DND-41 (cell line): ENCODE data around the gene OR1D2.
"Not testable (repeated sequence)": the region's sequence is repeated elsewhere in the genome, so short reads cannot be mapped to it uniquely, and the experiment has no call there.

ENCODE experiments used
- ATAC-seq: fragments of 200-7000 bp; cut with Tn5 transposase; 3 replicates; pipeline ENCODE4 v1.9.1; 2021; ENCODE audit warnings: low read depth; ENCODE audit not compliant: insufficient read depth
- DNase-seq: peaks from one replicate; pipeline ENCODE4 v3.0.0-alpha.2; 2020
- H2AFZ ChIP-seq: 2 replicates; pipeline ENCODE4 v1.6.0; 2012; ENCODE audit warnings: low read depth, low read length
- H3K27ac ChIP-seq: 2 replicates; pipeline ENCODE4 v1.5.1; 2012; ENCODE audit warnings: low read length, inconsistent platforms
- H3K27me3 ChIP-seq: fragments of 200-600 bp; sonication (generic); 2 replicates; pipeline ENCODE4 v1.6.0; 2012; ENCODE audit warnings: low read length, mild to moderate bottlenecking, inconsistent platforms; ENCODE audit not compliant: insufficient read depth, poor library complexity
- H3K36me3 ChIP-seq: 2 replicates; pipeline ENCODE4 v1.5.1; 2012; ENCODE audit warnings: low read length, inconsistent platforms; ENCODE audit not compliant: insufficient read depth
- H3K4me1 ChIP-seq: 2 replicates; pipeline ENCODE4 v1.5.1; 2012; ENCODE audit warnings: mild to moderate bottlenecking, low read length; ENCODE audit not compliant: insufficient read depth
- H3K4me2 ChIP-seq: 2 replicates; pipeline ENCODE4 v1.6.0; 2012; ENCODE audit warnings: mild to moderate bottlenecking, moderate library complexity, low read length, inconsistent platforms; ENCODE audit not compliant: insufficient read depth
- H3K4me3 ChIP-seq, 2 experiments: fragments of 200-600 bp in 1 of 2; shearing (Covaris generic) in 1 of 2; 2 replicates each; pipeline ENCODE4 v1.5.1; 2012 to 2016; ENCODE audit warnings: inconsistent platforms in 2 of 2, low read length in 2 of 2, mild to moderate bottlenecking in 2 of 2, low read depth in 1 of 2, moderate library complexity in 1 of 2
- H3K79me2 ChIP-seq: 2 replicates; pipeline ENCODE4 v1.6.0; 2012; ENCODE audit warnings: low read length, inconsistent platforms; ENCODE audit not compliant: insufficient read depth
- H3K9ac ChIP-seq: 2 replicates; pipeline ENCODE4 v1.6.0; 2012; ENCODE audit warnings: low read depth, mild to moderate bottlenecking, inconsistent platforms, low read length, moderate library complexity
- H3K9me3 ChIP-seq: 2 replicates; pipeline ENCODE4 v1.5.1; 2012; ENCODE audit warnings: low read length, moderate library complexity, mild to moderate bottlenecking, inconsistent platforms; ENCODE audit not compliant: insufficient read depth, severe bottlenecking
- H4K20me1 ChIP-seq: 2 replicates; pipeline ENCODE4 v1.6.0; 2012; ENCODE audit warnings: low read length; ENCODE audit not compliant: insufficient read depth
- CTCF ChIP-seq: IDR thresholded peaks from 2 replicates; pipeline ENCODE4 v1.5.1; 2012; ENCODE audit warnings: borderline replicate concordance, low read length, moderate library complexity, mild to moderate bottlenecking; ENCODE audit not compliant: poor library complexity, severe bottlenecking; ENCODE audit errors: extremely low read depth
- EZH2 ChIP-seq: IDR thresholded peaks from 3 replicates; pipeline ENCODE4 v1.6.1; 2012; ENCODE audit warnings: borderline replicate concordance, low read depth, mild to moderate bottlenecking, moderate library complexity, low read length, inconsistent platforms; ENCODE audit not compliant: severe bottlenecking

Gene OR1D2

GRCh38 chr17:3104322-3104721 is at the start of gene OR1D2:
TSS of gene OR1D2 (minus strand) at chr17:3104422. CDS start at chr17:3092996, 11,426 bp downstream.
- Histone ChIP-seq H3K4me3 (no peak within 1 kb of the TSS), H3K79me2 (no peaks in the 10 kb centered on the region), H3K4me1 (no peaks in the 10 kb centered on the region), H3K9me3 (no peaks in the 10 kb centered on the region), H3K9ac (no peak within 1 kb of the TSS), H3K27me3 (no peaks in the 10 kb centered on the region), H4K20me1 (no peaks in the 10 kb centered on the region), H3K4me2 (no peak within 1 kb of the TSS), H3K36me3 (no peaks in the 10 kb centered on the region), H2AFZ (no peak within 1 kb of the TSS), H3K27ac (no peak within 1 kb of the TSS)
- no peak for TF ChIP-seq CTCF
- no peak for TF ChIP-seq EZH2
- no peak for ATAC-seq
- DNase-seq, result no peak

GRCh38 chr17:3137494-3137893 is 33.3 kb upstream of the OR1D2 start:
- H3K4me3 ChIP-seq, ATAC-seq: not testable (repeated sequence)

GRCh38 chr17:3127451-3127850 is 23.2 kb upstream of the OR1D2 start, which contains the start of gene OR1G1:
TSS of gene OR1G1 (minus strand) at chr17:3127551. CDS start at chr17:3127551, 0 bp downstream.
- ATAC-seq, result no peak
- no peak for TF ChIP-seq CTCF
- TF ChIP-seq EZH2, result no peak
- H3K79me2 ChIP-seq, result no peaks in the 10 kb centered on the region
- no peaks in the 10 kb centered on the region for H4K20me1 ChIP-seq
- H3K4me2 ChIP-seq, result no peak within 1 kb of the TSS
- H3K27ac ChIP-seq, result no peak within 1 kb of the TSS
- H3K27me3 ChIP-seq, result peaks cover 3% of the 10 kb centered on the region
- no peaks in the 10 kb centered on the region for H3K9me3 ChIP-seq
- H3K9ac ChIP-seq, result no peak within 1 kb of the TSS
- no peak within 1 kb of the TSS for H2AFZ ChIP-seq
- H3K36me3 ChIP-seq, result no peaks in the 10 kb centered on the region
- no peak within 1 kb of the TSS for H3K4me3 ChIP-seq
- no peaks in the 10 kb centered on the region for H3K4me1 ChIP-seq
- no peak for DNase-seq

More at GRCh38 chr17:3137494-3137893, 33.3 kb upstream of the OR1D2 start:
- H3K4me1 ChIP-seq, H3K9ac ChIP-seq, H2AFZ ChIP-seq, H3K9me3 ChIP-seq, H3K4me2 ChIP-seq, H3K27me3 ChIP-seq, H3K79me2 ChIP-seq, DNase-seq, H4K20me1 ChIP-seq, H3K27ac ChIP-seq, H3K36me3 ChIP-seq: not testable (repeated sequence)

- not testable (repeated sequence) for H3K4me2 ChIP-seq
Observed at GRCh38 chr17:3073850-3074249, 30.4 kb downstream of the OR1D2 start.

GRCh38 chr17:3065192-3065591 is 39.0 kb downstream of the OR1D2 start:
- not testable (repeated sequence) for H3K9ac ChIP-seq, H3K4me2 ChIP-seq, ATAC-seq, H3K4me1 ChIP-seq, H3K27me3 ChIP-seq, H3K79me2 ChIP-seq, DNase-seq, H3K4me3 ChIP-seq, H4K20me1 ChIP-seq, H2AFZ ChIP-seq, H3K9me3 ChIP-seq, H3K27ac ChIP-seq, H3K36me3 ChIP-seq

More at GRCh38 chr17:3073850-3074249, 30.4 kb downstream of the OR1D2 start:
- not testable (repeated sequence) for DNase-seq, H3K9me3 ChIP-seq, H3K27me3 ChIP-seq, ATAC-seq, H2AFZ ChIP-seq, H3K79me2 ChIP-seq, H3K4me3 ChIP-seq, H3K27ac ChIP-seq, H3K4me1 ChIP-seq, H3K36me3 ChIP-seq, H4K20me1 ChIP-seq, H3K9ac ChIP-seq

GRCh38 chr17:3063507-3063906 is 40.7 kb downstream of the OR1D2 start, which contains the start of gene OR1D5:
TSS of gene OR1D5 (minus strand) at chr17:3063607. CDS start at chr17:3063607, 0 bp downstream.
- H4K20me1 ChIP-seq, H3K9ac ChIP-seq, H3K36me3 ChIP-seq, H3K4me1 ChIP-seq, H3K79me2 ChIP-seq, H3K27ac ChIP-seq, H3K4me2 ChIP-seq, ATAC-seq, H2AFZ ChIP-seq, DNase-seq, H3K9me3 ChIP-seq, H3K4me3 ChIP-seq, H3K27me3 ChIP-seq: not testable (repeated sequence)
